Prostate gland (tissue), 2 donors: Measurements from ENCODE around the gene MAP3K13. TPM values are rescaled to one million over a fixed set of nuclear protein-coding genes. Genes with fewer than 3 reads are reported as not detected.
"Not testable (repeated sequence)": the region's sequence is repeated elsewhere in the genome, so short reads cannot be mapped to it uniquely, and the experiment has no call there.

Source experiments
- DNase-seq: peaks from one replicate; pipeline ENCODE4 v3.0.0-alpha.2; 2019; ENCODE audit warnings: low spot score
- H3K27ac ChIP-seq, 2 donors: fragments of 200-600 bp; sonication (generic); 2 replicates each; pipeline ENCODE4 v1.5.1; 2017 to 2019
- H3K27me3 ChIP-seq: fragments of 200-600 bp; sonication (generic); replicated peaks from 2 replicates; pipeline ENCODE4 v1.5.1; 2019; ENCODE audit not compliant: insufficient read depth
- H3K36me3 ChIP-seq, 2 donors: fragments of 200-600 bp; sonication (generic); 1 replicate in 1 of 2; 2 replicates in 1 of 2; pipeline versions ENCODE4 v1.5.1 to v1.8.1; 2017 to 2019
- H3K4me1 ChIP-seq: fragments of 200-600 bp; sonication (generic); replicated peaks from 2 replicates; pipeline ENCODE4 v1.5.1; 2019
- H3K4me3 ChIP-seq, 2 donors: fragments of 200-600 bp; sonication (generic); 2 replicates each; pipeline ENCODE4 v1.5.1; 2017 to 2019
- H3K9me3 ChIP-seq: fragments of 200-600 bp; sonication (generic); 2 replicates; pipeline ENCODE4 v1.5.1; 2017
- CTCF ChIP-seq, 4 experiments: fragments of 200-600 bp in 2 of 4; fragments of 450-650 bp in 2 of 4; sonication (generic) in 2 of 4; IDR thresholded peaks; 1 replicate in 3 of 4; 2 replicates in 1 of 4; pipeline ENCODE4 v1.5.1; 2016 to 2019; ENCODE audit warnings: antibody characterized with exemption in 4 of 4, mild to moderate bottlenecking in 2 of 4, moderate library complexity in 2 of 4
- POLR2A ChIP-seq: fragments of 450-650 bp; IDR thresholded peaks from one replicate; pipeline ENCODE4 v1.6.1; 2016; ENCODE audit warnings: antibody characterized with exemption, mild to moderate bottlenecking
- POLR2AphosphoS5 ChIP-seq: sonication (generic); formaldehyde crosslinking; IDR thresholded peaks from one replicate; pipeline ENCODE4 v1.6.1; 2017; ENCODE audit warnings: antibody characterized with exemption
- WGBS: methylation state at CpG from one replicate; pipeline ENCODE4 v1.1.5; 2018; 5-methylcytosine and 5-hydroxymethylcytosine counted together
- intact Hi-C: fragments of 100-400 bp; cut with DNase I; formaldehyde crosslinking; loops from one replicate; pipeline ENCODE4 v1.14.2; 2022
- total RNA-seq, 2 donors: library from RNA; depleted of rRNA; stranded (reverse); fragments of >200 nt; gene quantifications; one replicate each; pipeline ENCODE4 v1.1.0, GENCODE V29; 2016

Gene MAP3K13
- total RNA-seq, 2 donors from 2014 or later, result 32.9 to 51.1 TPM

- no peaks in the 10 kb centered on the region for H3K27me3 ChIP-seq
- H3K9me3 ChIP-seq, result no peaks in the 10 kb centered on the region
- intact Hi-C loops, result no loop called here
- 78% methylated on average over 8 of the region's 8 CpGs for WGBS
- H3K4me3 ChIP-seq, result no peak overlapping the region
- TF ChIP-seq POLR2A (no peak), POLR2AphosphoS5 (no peak), CTCF (IDR thresholded peaks at IDR 0.05) (no peak)
- no peak overlapping the region for H3K27ac ChIP-seq
- DNase-seq, result no peak
- H3K4me1 ChIP-seq, result no peaks in the 10 kb centered on the region
- no peaks in the 10 kb centered on the region for H3K36me3 ChIP-seq
Observed at GRCh38 chr3:185409957-185410356, 47.0 kb downstream of the MAP3K13 start.

- no peak overlapping the region for H3K27ac ChIP-seq
- no peaks in the 10 kb centered on the region for H3K4me1 ChIP-seq
- H3K9me3 ChIP-seq, result no peaks in the 10 kb centered on the region
- no peaks in the 10 kb centered on the region for H3K27me3 ChIP-seq
- intact Hi-C loops, result no loop called here
- no peaks in the 10 kb centered on the region for H3K36me3 ChIP-seq
- no peak for TF ChIP-seq POLR2AphosphoS5
- TF ChIP-seq POLR2A, result no peak
- no peak for TF ChIP-seq CTCF (IDR thresholded peaks at IDR 0.05)
- 89% methylated on average over 1 of the region's 1 CpG for WGBS
- no peak overlapping the region for H3K4me3 ChIP-seq
- no peak for DNase-seq
Observed at GRCh38 chr3:185411133-185411532, 48.2 kb downstream of the MAP3K13 start.

- intact Hi-C loops, result no loop called here
- Histone ChIP-seq H3K27ac (no peak overlapping the region), H3K4me3 (no peak overlapping the region), H3K9me3 (no peaks in the 10 kb centered on the region), H3K36me3 (no peaks in the 10 kb centered on the region), H3K4me1 (no peaks in the 10 kb centered on the region), H3K27me3 (no peaks in the 10 kb centered on the region)
- 95% methylated on average over 2 of the region's 2 CpGs for WGBS
- no peak for DNase-seq
- TF ChIP-seq POLR2A, result no peak
- TF ChIP-seq POLR2AphosphoS5, result no peak
- TF ChIP-seq CTCF (IDR thresholded peaks at IDR 0.05), result no peak
Observed at GRCh38 chr3:185416513-185416912, 53.6 kb downstream of the MAP3K13 start.

GRCh38 chr3:185418561-185418977 is 55.6 kb downstream of the MAP3K13 start:
- intact Hi-C loops, H3K4me3 ChIP-seq, H3K27ac ChIP-seq, H3K9me3 ChIP-seq, DNase-seq, H3K4me1 ChIP-seq, H3K27me3 ChIP-seq, H3K36me3 ChIP-seq: not testable (repeated sequence)
- WGBS, result 91% methylated on average over 11 of the region's 11 CpGs

GRCh38 chr3:185420762-185421161 is 57.8 kb downstream of the MAP3K13 start:
- H3K27ac ChIP-seq, result no peak overlapping the region
- H3K36me3 ChIP-seq, result no peaks in the 10 kb centered on the region
- TF ChIP-seq POLR2AphosphoS5, result no peak
- no peak for TF ChIP-seq POLR2A
- TF ChIP-seq CTCF (IDR thresholded peaks at IDR 0.05), result no peak
- 77% methylated on average over 5 of the region's 5 CpGs for WGBS
- peak; percentile 5 for DNase-seq
- H3K27me3 ChIP-seq, result no peaks in the 10 kb centered on the region
- intact Hi-C loops, result no loop called here
- no peak overlapping the region for H3K4me3 ChIP-seq
- no peaks in the 10 kb centered on the region for H3K4me1 ChIP-seq
- H3K9me3 ChIP-seq, result no peaks in the 10 kb centered on the region
